ENCODE data around the gene LAG3.

LAG3 gene

GRCh38 chr12:6824085-6824775, 51.9 kb downstream of the LAG3 start:
- no peak for DNase-seq

GRCh38 chr12:6824901-6825381, 52.6 kb downstream of the LAG3 start:
- no peak for DNase-seq

- peak; percentile 52 to 74 (median 60) for DNase-seq
Measured at GRCh38 chr12:6825398-6826124, 53.2 kb downstream of the LAG3 start.

- DNase-seq = no peak
Measured at GRCh38 chr12:6826125-6826733, 53.9 kb downstream of the LAG3 start.

GRCh38 chr12:6826734-6827436, 54.6 kb downstream of the LAG3 start:
- no peak for DNase-seq

- DNase-seq = peak in 2 of 5 experiments; percentile 17 to 50
Measured at GRCh38 chr12:6827437-6827911, 55.2 kb downstream of the LAG3 start.

Data from T-helper 2 cell (primary cell).